Gastroesophageal sphincter (tissue), 4 donors: Measurements from ENCODE around the gene P2RX7. TPM values are rescaled to one million over a fixed set of nuclear protein-coding genes. Genes with fewer than 3 reads are reported as not detected.
"Not testable (repeated sequence)": the region's sequence is repeated elsewhere in the genome, so short reads cannot be mapped to it uniquely, and the experiment has no call there.

Source experiments
- ATAC-seq: fragments of 150-250 bp; one replicate; pipeline ENCODE4 v1.9.1; 2016; ENCODE audit warnings: mild to moderate bottlenecking, moderate library complexity
- H3K27ac ChIP-seq, 4 donors: fragments of 200-600 bp; sonication (generic) in 3 of 4; 1 replicate in 3 of 4; 2 replicates in 1 of 4; pipeline ENCODE4 v1.5.1; 2016 to 2019
- H3K27me3 ChIP-seq: fragments of 200-600 bp; sonication (generic); one replicate; pipeline ENCODE4 v1.5.1; 2019
- H3K36me3 ChIP-seq, 2 donors: fragments of 200-600 bp; sonication (generic); one replicate each; pipeline ENCODE4 v1.5.1; 2019; ENCODE audit warnings: control low read depth in 1 of 2
- H3K4me1 ChIP-seq, 3 donors: fragments of 200-600 bp; sonication (generic); 1 replicate in 2 of 3; 2 replicates in 1 of 3; pipeline ENCODE4 v1.5.1; 2016 to 2019; ENCODE audit warnings: control low read depth in 2 of 3
- H3K4me3 ChIP-seq, 2 donors: fragments of 200-600 bp; sonication (generic); one replicate each; pipeline ENCODE4 v1.5.1; 2019; ENCODE audit warnings: mild to moderate bottlenecking in 1 of 2, moderate library complexity in 1 of 2
- H3K9me3 ChIP-seq, 3 donors: fragments of 200-600 bp; sonication (generic); one replicate each; pipeline ENCODE4 v1.5.1; 2017 to 2019; ENCODE audit warnings: control low read depth in 2 of 3
- CTCF ChIP-seq, 4 experiments: fragments of 200-600 bp in 2 of 4; fragments of 450-650 bp in 2 of 4; sonication (generic) in 1 of 4; IDR thresholded peaks; one replicate each; pipeline ENCODE4 v1.5.1; 2017 to 2019; ENCODE audit warnings: antibody characterized with exemption in 4 of 4, mild to moderate bottlenecking in 2 of 4, moderate library complexity in 2 of 4
- EP300 ChIP-seq: sonication (generic); formaldehyde crosslinking; IDR thresholded peaks from one replicate; pipeline ENCODE4 v1.6.1; 2017; ENCODE audit warnings: antibody characterized with exemption, mild to moderate bottlenecking
- POLR2A ChIP-seq, 2 donors: fragments of 450-650 bp; IDR thresholded peaks; one replicate each; pipeline ENCODE4 v1.6.1; 2017; ENCODE audit warnings: antibody characterized with exemption in 2 of 2, mild to moderate bottlenecking in 2 of 2, moderate library complexity in 1 of 2
- POLR2AphosphoS5 ChIP-seq: sonication (generic); formaldehyde crosslinking; IDR thresholded peaks from one replicate; pipeline ENCODE4 v1.6.1; 2017; ENCODE audit warnings: antibody characterized with exemption
- WGBS, 2 donors: methylation state at CpG; one replicate each; pipeline ENCODE4 v1.1.5; 2018; ENCODE audit warnings: low coverage in 1 of 2; 5-methylcytosine and 5-hydroxymethylcytosine counted together
- total RNA-seq, 4 donors: library from RNA; depleted of rRNA; stranded (reverse); fragments of >200 nt; gene quantifications; one replicate each; pipeline ENCODE4 v1.1.0, GENCODE V29; 2016

The P2RX7 gene
- total RNA-seq, 4 donors from 2014 or later = 2.0 to 3.3 (median 3.0) TPM

GRCh38 chr12:121222847-121223246 is 90.2 kb downstream of the P2RX7 start:
- H3K4me1 ChIP-seq = no peaks in the 10 kb centered on the region
- no peak for ATAC-seq
- peaks cover 0 to 64% of the 10 kb centered on the region in 2 donors for H3K36me3 ChIP-seq
- H3K27me3 ChIP-seq = no peaks in the 10 kb centered on the region
- 88 to 100% methylated on average over 2 to 4 of the region's 10 CpGs for WGBS, 2 donors
- H3K9me3 ChIP-seq = no peaks in the 10 kb centered on the region
- TF ChIP-seq POLR2AphosphoS5 = no peak
- TF ChIP-seq EP300 = no peak
- no peak for TF ChIP-seq CTCF (IDR thresholded peaks at IDR 0.05)
- no peak for TF ChIP-seq POLR2A (IDR thresholded peaks at IDR 0.05)
- no peak overlapping the region for H3K27ac ChIP-seq
- H3K4me3 ChIP-seq = no peak overlapping the region

DNA sequence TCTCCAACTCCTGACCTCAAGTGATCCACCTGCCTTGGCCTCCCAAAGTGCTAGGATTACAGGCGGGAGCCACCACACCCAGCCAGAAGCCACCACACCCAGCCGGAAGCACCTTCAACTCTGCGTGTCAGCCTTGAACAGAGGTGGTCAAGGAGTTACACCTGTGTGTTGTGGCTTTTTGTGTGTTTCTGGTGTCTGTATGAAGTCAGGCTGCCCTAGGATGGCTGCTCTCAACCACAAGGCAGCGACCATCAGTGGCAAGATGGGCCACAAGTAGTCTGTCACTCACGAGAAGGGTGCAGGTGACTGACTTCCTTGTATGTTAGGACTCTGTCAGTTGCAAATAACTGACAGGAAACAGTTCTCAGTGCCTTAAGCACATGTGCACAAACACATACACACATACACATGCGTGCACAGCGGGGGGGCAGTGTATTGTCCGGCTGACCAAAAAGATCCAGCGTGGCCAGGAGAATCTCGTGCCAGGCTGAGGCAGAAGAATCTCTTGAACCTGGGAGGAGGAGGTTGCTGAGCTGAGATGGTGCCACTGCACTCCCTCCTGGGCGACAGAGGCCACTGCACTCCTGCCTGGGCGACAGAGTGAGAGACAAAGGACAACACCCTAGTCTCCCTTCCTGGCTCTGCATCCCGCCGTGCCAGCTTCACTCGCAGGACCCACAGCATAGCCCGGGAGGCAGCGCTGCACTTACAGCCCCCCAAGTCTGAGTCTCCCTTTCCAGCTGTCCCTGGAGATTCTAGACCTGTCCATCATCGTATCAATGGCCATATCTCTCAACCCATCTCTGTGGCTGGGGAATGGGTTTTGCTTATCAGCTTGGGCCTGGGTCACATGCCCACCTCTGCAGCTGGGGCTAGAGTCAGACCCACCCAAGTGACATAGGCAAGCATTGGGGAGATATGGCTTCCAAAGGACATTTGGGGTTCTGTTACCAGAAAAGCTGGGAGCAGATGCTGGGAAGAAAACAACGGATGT is 90.9 kb downstream of the P2RX7 start:
- TF ChIP-seq POLR2A (IDR thresholded peaks at IDR 0.05) = no peak
- no peak for TF ChIP-seq CTCF (IDR thresholded peaks at IDR 0.05)
- TF ChIP-seq EP300 = no peak
- TF ChIP-seq POLR2AphosphoS5 = no peak
- H3K27ac ChIP-seq = no peak overlapping the region
- no peak for ATAC-seq
- H3K4me3 ChIP-seq = no peak overlapping the region
- 80 to 100% methylated on average over 1 to 2 of the region's 19 CpGs for WGBS, 2 donors
- H3K36me3 ChIP-seq = peaks cover 0 to 60% of the 10 kb centered on the region in 2 donors
- H3K4me1 ChIP-seq = no peaks in the 10 kb centered on the region
- H3K9me3 ChIP-seq = no peaks in the 10 kb centered on the region
- H3K27me3 ChIP-seq = no peaks in the 10 kb centered on the region

DNA sequence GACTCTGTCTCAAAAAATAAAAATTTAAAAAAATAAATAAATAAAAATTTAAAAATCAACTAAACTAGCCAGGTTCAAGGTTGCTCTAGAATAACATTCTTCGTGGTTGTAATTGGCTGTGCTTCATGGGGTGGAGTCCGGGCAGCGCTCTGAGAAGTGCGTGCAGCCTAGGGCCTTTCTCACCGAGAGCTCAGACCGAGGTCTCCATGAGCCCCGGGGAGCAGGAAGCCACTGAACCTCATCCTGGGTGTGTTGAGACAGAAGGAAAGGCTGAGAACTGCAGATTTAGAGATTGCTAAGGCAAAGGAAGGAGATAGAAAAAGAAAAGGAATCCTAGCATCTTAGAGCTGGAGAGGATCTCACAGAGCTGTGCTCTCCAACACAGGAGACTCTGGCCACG is 91.9 kb downstream of the P2RX7 start:
- no peak for ATAC-seq

GRCh38 chr12:121226399-121226798 is 93.7 kb downstream of the P2RX7 start:
- peaks cover 0 to 8% (median 0%) of the 10 kb centered on the region in 3 donors for H3K4me1 ChIP-seq
- no peak overlapping the region for H3K27ac ChIP-seq
- no peak overlapping the region for H3K4me3 ChIP-seq
- peaks cover 0 to 59% of the 10 kb centered on the region in 2 donors for H3K36me3 ChIP-seq
- no peaks in the 10 kb centered on the region for H3K9me3 ChIP-seq
- no peaks in the 10 kb centered on the region for H3K27me3 ChIP-seq
- WGBS, 2 donors = 78 to 90% methylated on average over 3 to 8 of the region's 8 CpGs
- no peak for ATAC-seq
- no peak for TF ChIP-seq POLR2AphosphoS5
- no peak for TF ChIP-seq POLR2A (IDR thresholded peaks at IDR 0.05)
- TF ChIP-seq CTCF (IDR thresholded peaks at IDR 0.05) = no peak
- no peak for TF ChIP-seq EP300

More for the DNA sequence above, 91.9 kb downstream of the P2RX7 start:
- no peak overlapping the region for H3K27ac ChIP-seq
- WGBS, 2 donors = 83 to 97% methylated on average over 8 of the region's 8 CpGs
- H3K4me3 ChIP-seq = no peak overlapping the region
- H3K9me3 ChIP-seq = no peaks in the 10 kb centered on the region
- H3K4me1 ChIP-seq = no peaks in the 10 kb centered on the region
- H3K36me3 ChIP-seq = peaks cover 0 to 65% of the 10 kb centered on the region in 2 donors
- H3K27me3 ChIP-seq = no peaks in the 10 kb centered on the region
- TF ChIP-seq POLR2A (IDR thresholded peaks at IDR 0.05) = no peak
- no peak for TF ChIP-seq CTCF (IDR thresholded peaks at IDR 0.05)
- TF ChIP-seq EP300 = no peak
- no peak for TF ChIP-seq POLR2AphosphoS5

DNA sequence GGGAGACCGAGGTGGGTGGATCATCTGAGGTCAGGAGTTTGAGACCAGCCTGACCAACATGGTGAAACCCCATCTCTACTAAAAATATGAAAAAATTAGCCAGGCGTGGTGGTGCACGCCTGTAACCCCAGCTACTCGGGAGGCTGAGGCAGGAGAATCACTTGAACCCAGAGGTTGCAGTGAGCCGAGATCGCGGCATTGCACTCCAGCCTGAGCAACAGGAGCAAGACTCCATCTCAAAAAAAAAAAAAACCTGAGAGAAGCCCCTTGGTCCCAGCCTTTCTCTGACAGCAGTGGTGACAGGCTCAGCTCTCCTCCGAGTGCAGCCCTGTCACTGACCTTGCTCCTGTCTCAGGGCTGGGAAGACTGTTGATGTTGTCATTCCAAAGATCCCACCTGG is 94.2 kb downstream of the P2RX7 start:
- H3K27me3 ChIP-seq, H3K9me3 ChIP-seq, H3K4me1 ChIP-seq, H3K4me3 ChIP-seq, H3K27ac ChIP-seq, ATAC-seq: not testable (repeated sequence)
- 86 to 100% methylated on average over 3 to 7 of the region's 8 CpGs for WGBS, 2 donors
- H3K36me3 ChIP-seq = peaks cover 0 to 55% of the 10 kb centered on the region in 2 donors
